H54 (cell line): Measurements from ENCODE around the gene CARMIL1.
"Not testable (repeated sequence)": the region's sequence is repeated elsewhere in the genome, so short reads cannot be mapped to it uniquely, and the experiment has no call there.

ENCODE experiments used
- DNase-seq: peaks from one replicate; pipeline ENCODE4 v3.0.0; 2011; ENCODE audit warnings: low spot score, mixed read lengths; ENCODE audit not compliant: insufficient read length
- FAIRE-seq: peaks from 3 replicates; lab custom pipeline; 2011; peaks lifted over from hg19 to GRCh38; lab: Jason Lieb, UNC
- POLR2A ChIP-seq: IDR thresholded peaks from 2 replicates; pipeline ENCODE4 v1.6.1; 2011; ENCODE audit warnings: low read depth, mild to moderate bottlenecking, low read length

CARMIL1 gene

GRCh38 chr6:25286891-25287290 is 7.7 kb downstream of the CARMIL1 start:
- FAIRE-seq: no peak
- TF ChIP-seq POLR2A: no peak
- DNase-seq: no peak

GRCh38 chr6:25287941-25288340 is 8.8 kb downstream of the CARMIL1 start:
- TF ChIP-seq POLR2A: no peak

DNA sequence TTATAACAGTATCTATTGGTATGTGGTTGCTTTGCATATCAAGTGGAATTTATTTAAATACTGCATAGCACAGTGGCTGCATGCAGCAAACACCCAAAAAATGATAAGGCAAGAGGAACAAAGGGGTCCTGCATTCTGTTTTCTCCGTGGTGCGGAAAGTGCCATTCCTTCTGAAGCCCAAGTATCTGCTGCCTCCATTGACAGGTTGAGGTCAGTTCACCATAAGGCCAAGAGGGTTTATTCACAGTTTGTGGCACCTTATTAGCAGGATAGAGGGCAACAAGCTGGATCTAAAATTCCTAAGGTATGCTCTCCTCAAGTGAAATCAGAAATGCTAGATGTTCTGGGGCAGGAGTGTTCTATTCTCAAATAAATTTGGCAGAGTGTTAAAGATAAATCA is 9.3 kb downstream of the CARMIL1 start:
- no peak for TF ChIP-seq POLR2A
- no peak for FAIRE-seq
- DNase-seq: no peak

More at GRCh38 chr6:25287941-25288340, 8.8 kb downstream of the CARMIL1 start:
- no peak for FAIRE-seq
- DNase-seq: no peak

- FAIRE-seq (no peak), DNase-seq (no peak)
- no peak for TF ChIP-seq POLR2A
These were observed 11.3 kb downstream of the CARMIL1 start for GRCh38 chr6:25290306-25291060.

DNA sequence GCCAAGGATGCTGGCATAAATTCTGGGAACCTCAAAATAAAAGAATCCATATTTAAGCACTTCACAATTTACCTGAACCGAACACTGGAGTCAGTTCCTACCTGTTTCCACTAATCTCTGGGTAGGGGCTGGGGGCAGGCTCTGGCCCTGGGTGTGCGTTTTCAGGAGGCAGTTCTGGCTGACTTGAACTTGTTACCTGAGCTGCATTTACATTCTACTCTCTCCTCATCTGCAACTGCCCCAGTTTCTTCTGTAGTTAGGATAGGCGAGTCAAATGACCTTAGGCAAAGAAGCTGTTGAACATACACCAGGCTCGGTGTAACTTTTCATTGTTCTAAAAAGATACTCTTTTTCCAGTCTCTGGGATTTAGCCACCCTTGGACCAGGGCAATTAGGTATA is 13.2 kb downstream of the CARMIL1 start:
- no peak for TF ChIP-seq POLR2A
- DNase-seq (no peak), FAIRE-seq (no peak)

DNA sequence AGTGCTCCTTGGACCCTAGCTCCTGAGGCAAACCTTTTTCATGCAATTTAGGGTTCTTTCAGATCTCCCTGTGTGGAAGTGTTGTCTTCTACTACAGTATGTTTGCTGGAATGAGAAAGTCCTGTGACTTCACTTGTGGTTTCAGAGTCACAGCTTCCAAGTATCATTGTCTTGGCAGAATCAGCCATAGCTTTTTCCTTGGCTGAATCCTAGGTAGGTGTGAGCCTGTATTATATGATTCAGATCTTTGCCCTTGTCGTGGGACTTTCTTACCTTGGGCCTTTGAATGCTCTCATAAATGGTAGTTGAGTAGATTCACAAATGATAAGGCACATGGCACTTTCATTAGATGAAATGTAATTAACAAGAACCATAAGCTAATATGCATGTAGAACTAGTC is 16.5 kb downstream of the CARMIL1 start:
- no peak for FAIRE-seq
- TF ChIP-seq POLR2A: no peak
- DNase-seq: no peak

GRCh38 chr6:25296217-25296905 is 17.2 kb downstream of the CARMIL1 start:
- DNase-seq (no peak), FAIRE-seq (no peak)
- TF ChIP-seq POLR2A: no peak

DNA sequence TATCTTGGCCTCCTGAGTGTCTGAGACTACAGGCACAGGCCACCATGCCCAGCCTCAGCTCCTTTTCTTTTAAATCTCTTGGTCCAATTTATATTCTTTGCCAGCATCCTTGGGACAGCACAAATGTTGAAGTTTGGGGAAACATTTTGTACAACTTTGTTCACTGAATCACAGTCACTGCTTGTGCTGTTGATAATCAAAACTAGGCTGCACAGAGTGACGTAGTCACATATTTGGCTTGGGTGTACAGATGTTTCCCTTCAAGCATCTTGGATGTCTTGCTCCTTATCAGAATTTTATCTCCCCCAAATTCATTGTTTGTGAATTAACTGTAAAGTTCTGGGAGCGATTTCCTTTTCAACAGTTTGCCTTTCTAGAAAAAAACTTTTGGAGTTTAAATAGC is 17.9 kb downstream of the CARMIL1 start:
- FAIRE-seq (no peak), DNase-seq (no peak)
- no peak for TF ChIP-seq POLR2A

DNA sequence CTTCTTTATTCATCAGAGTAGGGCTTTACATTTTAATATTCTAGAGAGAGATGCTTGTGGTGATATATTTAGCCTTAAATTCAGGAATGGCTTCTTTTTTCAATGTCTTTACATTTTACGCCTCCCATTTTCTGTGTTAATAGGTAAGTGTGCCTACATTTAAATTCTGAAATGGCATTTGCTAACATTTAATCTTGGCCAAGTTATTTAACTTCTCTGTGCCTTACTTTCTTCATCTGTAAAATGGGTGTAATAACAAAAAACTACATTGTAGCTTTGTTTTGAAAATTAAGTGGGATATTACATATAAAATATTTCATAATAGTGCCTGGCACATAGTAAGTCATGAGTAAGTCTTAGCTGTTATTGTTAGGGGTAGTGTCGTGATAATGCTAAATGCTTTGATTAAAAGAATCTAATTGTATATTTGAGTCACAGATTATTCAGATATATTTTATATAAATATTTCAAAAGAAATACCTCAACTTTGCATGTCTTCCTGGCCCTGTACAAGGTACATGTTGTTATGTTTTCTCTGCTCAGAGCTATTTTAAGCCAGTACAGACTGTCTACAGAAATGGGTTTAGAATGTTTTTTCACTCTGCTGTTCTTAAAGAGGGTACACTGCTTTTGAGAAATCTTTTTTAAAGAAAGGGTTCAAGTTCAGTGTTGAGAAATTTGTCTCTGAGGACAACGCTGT is 18.8 kb downstream of the CARMIL1 start:
- DNase-seq (no peak), FAIRE-seq (no peak)

GRCh38 chr6:25298523-25298865 is 19.3 kb downstream of the CARMIL1 start:
- DNase-seq, FAIRE-seq: not testable (repeated sequence)

More for the DNA sequence above, 18.8 kb downstream of the CARMIL1 start:
- TF ChIP-seq POLR2A: no peak

DNA sequence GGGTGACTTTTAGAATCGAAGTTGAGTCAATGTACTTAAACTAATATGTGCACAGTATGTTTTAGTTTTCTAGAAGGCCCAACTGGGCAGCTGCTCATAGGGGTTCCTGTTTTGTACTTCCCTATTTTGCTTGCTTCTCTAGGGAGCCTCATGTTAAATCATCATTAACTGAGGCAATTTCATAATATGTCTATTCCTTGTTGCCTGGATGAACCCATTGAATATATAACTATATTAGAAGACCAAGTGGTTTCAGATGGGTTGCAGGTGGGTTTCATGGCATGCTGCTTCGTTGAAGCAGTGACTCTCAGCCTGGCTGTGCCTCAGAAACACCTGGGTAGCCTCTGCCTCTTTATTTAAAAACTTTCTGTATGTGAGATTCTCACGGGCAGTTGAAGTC is 22.2 kb downstream of the CARMIL1 start:
- DNase-seq (no peak), FAIRE-seq (no peak)
- TF ChIP-seq POLR2A: no peak

DNA sequence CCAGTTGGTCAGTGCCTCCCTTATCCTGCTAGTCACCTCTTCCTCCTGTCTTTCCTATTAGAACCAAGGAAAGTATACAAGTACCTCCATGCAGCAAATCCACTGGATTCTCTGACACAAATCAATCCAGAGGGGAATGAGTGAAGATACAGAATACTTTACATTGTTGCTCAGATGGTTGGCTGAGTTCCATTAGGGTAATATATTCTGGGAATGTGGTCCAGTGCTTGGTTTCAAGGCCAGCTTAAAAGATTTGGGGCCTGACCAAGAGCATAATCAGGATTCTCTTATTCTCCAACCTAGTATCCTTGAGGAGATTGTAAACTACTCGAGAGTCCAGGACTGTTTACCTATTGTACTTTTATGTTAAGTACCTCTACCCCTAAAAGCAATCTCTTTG is 23.0 kb downstream of the CARMIL1 start:
- FAIRE-seq (peak; percentile 11), DNase-seq (no peak)
- no peak for TF ChIP-seq POLR2A

DNA sequence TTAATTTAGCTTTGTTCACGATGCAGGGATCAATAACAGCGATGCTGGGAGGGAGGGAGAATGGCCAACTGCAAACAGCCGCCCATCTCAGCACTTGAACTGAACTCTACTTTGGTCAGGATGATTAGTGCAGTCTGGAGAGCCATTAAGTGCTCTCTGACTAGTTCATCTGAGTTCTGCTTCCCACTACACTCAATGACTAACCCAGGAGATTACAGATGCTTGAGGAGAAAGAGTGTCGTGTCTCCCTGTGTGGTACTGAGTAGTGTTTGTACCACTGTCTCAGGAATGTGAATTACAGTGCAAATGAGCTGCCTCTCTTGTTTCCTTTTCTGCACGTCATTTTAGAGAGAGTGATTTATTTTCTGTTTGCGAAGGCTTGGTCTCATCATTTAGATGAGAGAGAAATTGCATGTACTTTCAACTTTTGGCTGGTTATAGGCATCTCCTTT is 23.5 kb downstream of the CARMIL1 start:
- TF ChIP-seq POLR2A: no peak
- FAIRE-seq (peak; percentile 98), DNase-seq (peak; percentile 45)

GRCh38 chr6:25303254-25303653 is 24.1 kb downstream of the CARMIL1 start:
- FAIRE-seq (no peak), DNase-seq (no peak)
- TF ChIP-seq POLR2A: no peak
